GM12878 (cell line): ENCODE results near the gene SYNDIG1. TPM values are rescaled to one million over a fixed set of nuclear protein-coding genes. Genes with fewer than 3 reads are reported as not detected.

Experiments
- ATAC-seq: fragments of 200-7000 bp; cut with Tn5 transposase; 3 replicates; pipeline ENCODE4 v1.9.1; 2020; ENCODE audit warnings: mild to moderate bottlenecking, moderate library complexity
- BruUV-seq: library from RNA; stranded (reverse); fragments of 400-500 nt; replicated peaks from 2 replicates; lab custom pipeline; 2021; lab: Mats Ljungman, UMichigan
- CTCF ChIA-PET: fragments of 300-600 bp; sonication (Branson Sonifier 250); formaldehyde crosslinking; extraction: SDS; loops from one replicate; lab custom pipeline; 2021; ENCODE audit warnings: inconsistent platforms; lab: Yijun Ruan, JAX
- POLR2A ChIA-PET: fragments of 350-600 bp; formaldehyde crosslinking; extraction: SDS; loops from one replicate; lab custom pipeline; 2021; ENCODE audit warnings: inconsistent platforms; lab: Charles Lee
- RAD21 ChIA-PET: fragments of 300-600 bp; sonication (Branson Sonifier 250); formaldehyde crosslinking; loops from one replicate; lab custom pipeline; 2023; ENCODE audit warnings: antibody characterized with exemption; ENCODE audit not compliant: unreplicated experiment; lab: Charles Lee
- SMC1A ChIA-PET: fragments of 300-600 bp; sonication (Branson Sonifier 250); formaldehyde crosslinking; loops from one replicate; lab custom pipeline; 2023; ENCODE audit not compliant: unreplicated experiment, uncharacterized antibody; lab: Charles Lee
- DNase-seq: peaks from one replicate; pipeline ENCODE4 v3.0.0-alpha.2; 2011; ENCODE audit warnings: low read depth, low spot score
- FAIRE-seq: peaks from 3 replicates; lab custom pipeline; 2011; peaks lifted over from hg19 to GRCh38; lab: Jason Lieb, UNC
- H2AFZ ChIP-seq: 2 replicates; pipeline ENCODE4 v1.6.0; 2011; ENCODE audit warnings: low read depth, low read length, control low read depth; ENCODE audit not compliant: control insufficient read depth
- H3K27ac ChIP-seq: 2 replicates; pipeline ENCODE4 v1.5.1; 2011; ENCODE audit warnings: control low read depth; ENCODE audit not compliant: control insufficient read depth, insufficient read depth
- H3K27me3 ChIP-seq, 2 experiments: replicated peaks in 1 of 2; 2 replicates each; pipeline versions ENCODE4 v1.6.0 to v1.6.1; 2011; ENCODE audit warnings: low read length in 1 of 2; ENCODE audit not compliant: control insufficient read depth in 2 of 2, insufficient read depth in 2 of 2
- H3K36me3 ChIP-seq, 2 experiments: 2 replicates each; pipeline ENCODE4 v1.5.1; 2011; ENCODE audit warnings: low read length in 1 of 2; ENCODE audit not compliant: control insufficient read depth in 2 of 2, insufficient read depth in 2 of 2
- H3K4me1 ChIP-seq: 2 replicates; pipeline ENCODE4 v1.6.1; 2011; ENCODE audit warnings: mild to moderate bottlenecking, low read length, moderate library complexity, mixed read lengths; ENCODE audit not compliant: control insufficient read depth, insufficient read depth
- H3K4me2 ChIP-seq: 2 replicates; pipeline ENCODE4 v1.6.0; 2011; ENCODE audit warnings: control low read depth; ENCODE audit not compliant: control insufficient read depth, insufficient read depth
- H3K4me3 ChIP-seq: fragments of 200-600 bp; sonication (generic); 2 replicates; pipeline ENCODE4 v1.5.1; 2016
- H3K79me2 ChIP-seq: 2 replicates; pipeline ENCODE4 v1.6.0; 2011; ENCODE audit warnings: low read length; ENCODE audit not compliant: control insufficient read depth, insufficient read depth
- H3K9ac ChIP-seq: 2 replicates; pipeline ENCODE4 v1.8.0; 2011; ENCODE audit warnings: low read length, control low read depth, mixed read lengths; ENCODE audit not compliant: control insufficient read depth, insufficient read depth
- H3K9me3 ChIP-seq: replicated peaks from 3 replicates; pipeline ENCODE4 v1.5.1; 2011; ENCODE audit warnings: mild to moderate bottlenecking, low read length; ENCODE audit not compliant: control insufficient read depth, insufficient read depth
- H4K20me1 ChIP-seq: 2 replicates; pipeline ENCODE4 v1.6.0; 2011; ENCODE audit not compliant: control insufficient read depth, insufficient read depth
- GATAD2B ChIP-seq: fragments of 450-650 bp; conservative IDR thresholded peaks from 2 replicates; pipeline ENCODE4 v1.6.1; 2017; ENCODE audit warnings: low read depth, mild to moderate bottlenecking, moderate library complexity
- NRF1 ChIP-seq: conservative IDR thresholded peaks from 2 replicates; pipeline ENCODE4 v1.6.1; 2011; ENCODE audit warnings: mild to moderate bottlenecking, low read depth, low read length, improper control_type of control experiment
- POLR2AphosphoS5 ChIP-seq: IDR thresholded peaks from 2 replicates; pipeline ENCODE4 v1.6.1; 2011; ENCODE audit warnings: mild to moderate bottlenecking, low read length, inconsistent platforms
- PRDM15 ChIP-seq: fragments of 450-650 bp; formaldehyde crosslinking; IDR thresholded peaks from 2 replicates; pipeline ENCODE4 v1.4.0; 2020; ENCODE audit warnings: mild to moderate bottlenecking, moderate library complexity
- ZBED1 ChIP-seq: IDR thresholded peaks from 2 replicates; pipeline ENCODE4 v1.6.1; 2016; ENCODE audit warnings: borderline replicate concordance
- WGBS: methylation state at CpG from one replicate; pipeline ENCODE4 v1.1.6; 2016; ENCODE audit warnings: low lambda C conversion rate; ENCODE audit not compliant: insufficient replicate concordance, insufficient coverage; ENCODE audit errors: missing lambda C conversion rate; 5-methylcytosine and 5-hydroxymethylcytosine counted together
- in situ Hi-C: fragments of 300-500 bp; cut with MboI; formaldehyde crosslinking; loops from 9 replicates; pipeline ENCODE4 v1.14.3; 2018; ENCODE audit warnings: mixed read lengths
- intact Hi-C: fragments of 100-400 bp; cut with micrococcal nuclease; formaldehyde crosslinking; loops from one replicate; pipeline ENCODE4 v1.14.2; 2022; ENCODE audit not compliant: unreplicated experiment
- polyA plus RNA-seq, 11 experiments: library from polyadenylated mRNA; depleted of rRNA in 4 of 11; unstranded in 6 of 11; stranded (reverse) in 5 of 11; fragments of >200 nt; fragmentation: Nextera tagmentation in 4 of 11; fragmentation: Illumina TruSeq in 1 of 11; extraction: Ambion mirVana in 4 of 11; extraction: Trizol in 1 of 11; gene quantifications; 1 replicate in 1 of 11; 2 replicates in 10 of 11; pipeline versions ENCODE4 v1.2.1 to v1.2.3, GENCODE V29; 2011 to 2016; ENCODE audit warnings: inconsistent platforms in 2 of 11, missing spikeins in 2 of 11, low read depth in 1 of 11
- total RNA-seq, 4 experiments: library from RNA; depleted of rRNA in 3 of 4; stranded (reverse); fragments of >200 nt in 3 of 4; fragmentation: Illumina TruSeq in 1 of 4; extraction: Trizol in 1 of 4; gene quantifications; 2 replicates each; pipeline versions ENCODE4 v1.2.1 to v1.2.3, GENCODE V29; 2013 to 2021
- TF ChIP-seq, protein P1 (sequence below): fragments of 450-650 bp; IDR thresholded peaks from 2 replicates; pipeline ENCODE4 v1.6.1; 2016; ENCODE audit warnings: mild to moderate bottlenecking, moderate library complexity, borderline replicate concordance

Gene SYNDIG1
- total and polyA plus RNA-seq, 10 of the 15 experiments (the other 5 are each of a cell fraction or from before 2014, with no cell fraction given), result not detected

- no peak for ATAC-seq
Measured at GRCh38 chr20:24582373-24583168, 113.1 kb downstream of the SYNDIG1 start.

More at GRCh38 chr20:24582373-24583168, 113.1 kb downstream of the SYNDIG1 start:
- Histone ChIP-seq H3K4me1 (no peaks in the 10 kb centered on the region), H3K4me2 (no peak overlapping the region), H3K9me3 (no peaks in the 10 kb centered on the region), H2AFZ (no peak overlapping the region), H3K4me3 (no peak overlapping the region), H4K20me1 (no peaks in the 10 kb centered on the region; the same call in 1 of the 2 replicates), H3K27ac (no peak overlapping the region), H3K27me3 (no peaks in the 10 kb centered on the region; a peak in 1 of 4 replicates), H3K79me2 (no peaks in the 10 kb centered on the region), H3K9ac (no peak overlapping the region), H3K36me3 (no peaks in the 10 kb centered on the region)
- ChIA-PET SMC1A (no interaction called here), RAD21 (no interaction called here), CTCF (no interaction called here), POLR2A (no interaction called here)
- intact Hi-C loops (no loop called here), in situ Hi-C loops (no loop called here)
- no TSS peak for BruUV-seq
- TF ChIP-seq ZBED1 (no peak), GATAD2B (no peak), POLR2AphosphoS5 (no peak), PRDM15 (no peak), NRF1 (no peak)
- TF ChIP-seq, protein P1, sequence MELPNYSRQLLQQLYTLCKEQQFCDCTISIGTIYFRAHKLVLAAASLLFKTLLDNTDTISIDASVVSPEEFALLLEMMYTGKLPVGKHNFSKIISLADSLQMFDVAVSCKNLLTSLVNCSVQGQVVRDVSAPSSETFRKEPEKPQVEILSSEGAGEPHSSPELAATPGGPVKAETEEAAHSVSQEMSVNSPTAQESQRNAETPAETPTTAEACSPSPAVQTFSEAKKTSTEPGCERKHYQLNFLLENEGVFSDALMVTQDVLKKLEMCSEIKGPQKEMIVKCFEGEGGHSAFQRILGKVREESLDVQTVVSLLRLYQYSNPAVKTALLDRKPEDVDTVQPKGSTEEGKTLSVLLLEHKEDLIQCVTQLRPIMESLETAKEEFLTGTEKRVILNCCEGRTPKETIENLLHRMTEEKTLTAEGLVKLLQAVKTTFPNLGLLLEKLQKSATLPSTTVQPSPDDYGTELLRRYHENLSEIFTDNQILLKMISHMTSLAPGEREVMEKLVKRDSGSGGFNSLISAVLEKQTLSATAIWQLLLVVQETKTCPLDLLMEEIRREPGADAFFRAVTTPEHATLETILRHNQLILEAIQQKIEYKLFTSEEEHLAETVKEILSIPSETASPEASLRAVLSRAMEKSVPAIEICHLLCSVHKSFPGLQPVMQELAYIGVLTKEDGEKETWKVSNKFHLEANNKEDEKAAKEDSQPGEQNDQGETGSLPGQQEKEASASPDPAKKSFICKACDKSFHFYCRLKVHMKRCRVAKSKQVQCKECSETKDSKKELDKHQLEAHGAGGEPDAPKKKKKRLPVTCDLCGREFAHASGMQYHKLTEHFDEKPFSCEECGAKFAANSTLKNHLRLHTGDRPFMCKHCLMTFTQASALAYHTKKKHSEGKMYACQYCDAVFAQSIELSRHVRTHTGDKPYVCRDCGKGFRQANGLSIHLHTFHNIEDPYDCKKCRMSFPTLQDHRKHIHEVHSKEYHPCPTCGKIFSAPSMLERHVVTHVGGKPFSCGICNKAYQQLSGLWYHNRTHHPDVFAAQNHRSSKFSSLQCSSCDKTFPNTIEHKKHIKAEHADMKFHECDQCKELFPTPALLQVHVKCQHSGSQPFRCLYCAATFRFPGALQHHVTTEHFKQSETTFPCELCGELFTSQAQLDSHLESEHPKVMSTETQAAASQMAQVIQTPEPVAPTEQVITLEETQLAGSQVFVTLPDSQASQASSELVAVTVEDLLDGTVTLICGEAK, result no peak
- FAIRE-seq, result no peak
- DNase-seq, result no peak
- WGBS, result 20% methylated on average over 13 of the region's 15 CpGs
